Chondrocyte (in vitro differentiated cells): ENCODE measurements around the gene TBXA2R. TPM values are rescaled to one million over a fixed set of nuclear protein-coding genes. Genes with fewer than 3 reads are reported as not detected.

Experiments used
- DNase-seq: peaks from one replicate; pipeline ENCODE4 v3.0.0; 2021; ENCODE audit warnings: mixed read lengths, low spot score
- H3K27ac Mint-ChIP-seq: one replicate; pipeline ENCODE4 v1.8.0; 2021; ENCODE audit warnings: mild to moderate bottlenecking, moderate library complexity, mixed read lengths; ENCODE audit not compliant: unreplicated experiment
- H3K27me3 Mint-ChIP-seq: 2 replicates; pipeline ENCODE4 v1.8.0; 2021; ENCODE audit warnings: low read depth, mixed read lengths
- H3K36me3 Mint-ChIP-seq: 2 replicates; pipeline ENCODE4 v1.8.0; 2021; ENCODE audit warnings: low read depth, mixed read lengths
- H3K4me1 Mint-ChIP-seq: 2 replicates; pipeline ENCODE4 v1.8.0; 2021; ENCODE audit warnings: low read depth, mild to moderate bottlenecking, mixed read lengths
- H3K4me3 Mint-ChIP-seq: one replicate; pipeline ENCODE4 v1.8.0; 2021; ENCODE audit warnings: mild to moderate bottlenecking, moderate library complexity, mixed read lengths; ENCODE audit not compliant: unreplicated experiment
- H3K9me3 Mint-ChIP-seq: 2 replicates; pipeline ENCODE4 v1.8.0; 2021; ENCODE audit warnings: low read depth, mixed read lengths
- total RNA-seq: library from RNA; stranded (reverse); gene quantifications from 3 replicates; pipeline ENCODE4 v1.2.1, GENCODE V29; 2021
- TF ChIP-seq, protein P1 (sequence below): fragments of 200-600 bp; sonication (generic); IDR thresholded peaks from 2 replicates; pipeline ENCODE4 v1.5.0; 2021; ENCODE audit warnings: antibody characterized with exemption, mild to moderate bottlenecking, moderate library complexity

TBXA2R gene
- total RNA-seq, 1 donor from 2014 or later: 5.8 TPM

DNA sequence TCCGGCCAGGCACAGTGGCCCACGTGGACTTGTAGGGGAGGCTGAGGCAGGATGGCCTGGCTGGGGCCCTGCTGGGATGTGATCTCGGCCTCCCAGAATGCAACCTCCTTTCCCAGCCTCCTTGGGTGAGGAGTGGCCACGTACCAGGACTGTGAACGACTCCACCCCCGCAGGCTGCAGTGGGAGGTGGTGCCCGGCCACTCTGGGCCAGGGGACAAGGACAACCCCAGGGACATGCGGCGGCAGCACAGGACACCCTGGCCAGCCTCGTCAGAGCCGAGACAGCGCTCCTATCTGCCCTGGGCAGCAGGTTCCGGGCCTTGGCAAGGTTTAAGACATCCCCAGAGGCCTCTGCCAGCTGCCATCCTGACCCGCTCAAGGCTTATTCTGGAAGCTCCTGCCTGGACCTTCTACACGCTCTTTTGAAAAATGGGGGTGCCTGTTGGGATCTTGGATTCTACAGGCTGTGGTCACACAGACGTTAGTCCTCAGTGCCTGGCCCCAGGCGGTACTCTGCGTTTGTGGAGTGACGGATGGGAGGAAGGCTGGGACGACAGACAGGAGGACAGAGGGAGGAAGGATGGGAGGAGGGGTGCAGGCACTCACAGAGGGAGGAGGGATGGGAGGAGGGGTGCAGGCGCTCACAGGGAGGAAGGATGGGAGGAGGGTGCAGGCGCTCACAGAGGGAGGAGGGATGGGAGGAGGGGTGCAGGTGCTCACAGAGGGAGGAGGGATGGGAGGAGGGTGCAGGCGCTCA is 39.8 kb upstream of the TBXA2R start:
- Mint-ChIP-seq H3K27me3 (no peaks in the 10 kb centered on the region), H3K4me3 (no peak overlapping the region), H3K27ac (no peak overlapping the region), H3K9me3 (no peaks in the 10 kb centered on the region), H3K36me3 (peaks cover 7% of the 10 kb centered on the region), H3K4me1 (no peaks in the 10 kb centered on the region)
- TF ChIP-seq, protein P1, sequence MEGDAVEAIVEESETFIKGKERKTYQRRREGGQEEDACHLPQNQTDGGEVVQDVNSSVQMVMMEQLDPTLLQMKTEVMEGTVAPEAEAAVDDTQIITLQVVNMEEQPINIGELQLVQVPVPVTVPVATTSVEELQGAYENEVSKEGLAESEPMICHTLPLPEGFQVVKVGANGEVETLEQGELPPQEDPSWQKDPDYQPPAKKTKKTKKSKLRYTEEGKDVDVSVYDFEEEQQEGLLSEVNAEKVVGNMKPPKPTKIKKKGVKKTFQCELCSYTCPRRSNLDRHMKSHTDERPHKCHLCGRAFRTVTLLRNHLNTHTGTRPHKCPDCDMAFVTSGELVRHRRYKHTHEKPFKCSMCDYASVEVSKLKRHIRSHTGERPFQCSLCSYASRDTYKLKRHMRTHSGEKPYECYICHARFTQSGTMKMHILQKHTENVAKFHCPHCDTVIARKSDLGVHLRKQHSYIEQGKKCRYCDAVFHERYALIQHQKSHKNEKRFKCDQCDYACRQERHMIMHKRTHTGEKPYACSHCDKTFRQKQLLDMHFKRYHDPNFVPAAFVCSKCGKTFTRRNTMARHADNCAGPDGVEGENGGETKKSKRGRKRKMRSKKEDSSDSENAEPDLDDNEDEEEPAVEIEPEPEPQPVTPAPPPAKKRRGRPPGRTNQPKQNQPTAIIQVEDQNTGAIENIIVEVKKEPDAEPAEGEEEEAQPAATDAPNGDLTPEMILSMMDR: no peak
- DNase-seq: no peak

DNA sequence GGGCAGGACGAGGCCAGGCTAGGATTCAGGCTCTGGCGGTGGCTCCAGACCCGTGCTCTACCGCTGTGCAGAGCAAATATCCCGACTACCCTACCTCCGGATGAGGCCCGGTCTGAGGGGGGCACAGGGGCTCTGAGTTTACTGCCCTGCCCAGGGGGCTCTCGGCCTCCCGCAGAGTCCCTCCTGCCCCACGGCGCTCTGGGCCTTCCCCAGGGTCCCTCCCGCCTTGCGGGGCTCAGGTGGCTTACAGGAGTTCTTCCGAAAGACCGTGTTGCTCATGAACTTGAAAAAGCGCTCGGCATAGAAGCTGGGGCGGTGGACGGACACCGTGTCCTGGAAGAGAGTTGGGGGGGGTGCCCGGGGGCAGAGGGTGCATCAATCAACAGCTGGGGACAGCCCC is 39.1 kb upstream of the TBXA2R start:
- TF ChIP-seq, protein P1: no peak
- H3K4me1 Mint-ChIP-seq: no peaks in the 10 kb centered on the region
- no peak overlapping the region for H3K4me3 Mint-ChIP-seq
- no peaks in the 10 kb centered on the region for H3K27me3 Mint-ChIP-seq
- no peaks in the 10 kb centered on the region for H3K9me3 Mint-ChIP-seq
- no peak for DNase-seq
- no peak overlapping the region for H3K27ac Mint-ChIP-seq
- H3K36me3 Mint-ChIP-seq: peaks cover 4% of the 10 kb centered on the region

DNA sequence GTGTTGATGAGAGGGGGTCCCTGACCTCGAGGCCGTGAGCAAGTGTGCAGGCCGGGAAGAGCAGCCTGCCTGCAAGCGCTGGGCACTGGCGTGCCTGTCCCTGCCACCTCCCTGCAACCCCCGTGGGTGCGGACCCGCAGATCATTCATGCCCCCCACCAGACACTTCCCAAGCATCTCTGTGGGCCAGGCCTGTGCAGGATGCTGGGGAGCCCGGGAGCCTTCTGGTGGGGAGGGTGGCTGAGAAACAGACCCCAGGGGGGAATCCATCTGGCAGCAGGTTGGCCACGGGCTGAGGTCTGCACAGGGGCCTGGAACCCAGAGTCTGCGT is 38.4 kb upstream of the TBXA2R start:
- no peak overlapping the region for H3K27ac Mint-ChIP-seq
- H3K9me3 Mint-ChIP-seq: no peaks in the 10 kb centered on the region
- H3K27me3 Mint-ChIP-seq: no peaks in the 10 kb centered on the region

DNA sequence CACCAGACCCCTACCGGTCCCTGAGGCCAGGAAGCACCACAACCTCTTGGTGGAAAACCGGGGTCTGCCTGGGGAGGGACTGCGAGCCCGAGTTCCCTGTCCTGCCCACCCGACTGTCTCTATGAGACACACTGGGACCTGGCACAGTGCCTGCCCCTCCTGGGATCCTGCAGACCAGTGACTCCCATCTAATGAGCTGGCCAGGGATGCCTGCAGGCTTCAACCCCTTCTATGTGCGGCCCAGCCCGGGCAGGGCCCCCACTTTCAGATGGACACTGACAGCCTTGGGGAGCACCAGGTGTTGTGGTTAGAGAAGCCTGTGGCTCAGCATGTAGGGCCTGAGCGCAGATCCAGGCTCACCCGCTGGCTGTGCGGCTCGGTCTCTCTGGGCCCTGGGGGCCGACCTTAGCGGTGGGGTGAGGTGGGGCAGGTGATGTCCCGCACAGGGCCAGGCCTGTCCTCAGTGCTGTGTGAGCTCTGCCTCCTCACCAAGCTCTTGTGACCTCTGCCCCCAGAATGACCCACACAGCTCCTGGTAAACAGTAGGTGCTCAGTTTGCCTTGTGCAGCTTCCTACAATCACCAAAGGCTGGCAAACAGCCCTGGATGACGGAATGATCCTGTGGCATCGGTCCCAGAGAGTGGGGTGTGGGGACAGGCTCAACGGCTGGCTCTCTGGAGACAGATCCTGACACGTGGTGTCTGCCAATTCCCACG is 37.8 kb upstream of the TBXA2R start:
- Mint-ChIP-seq H3K27me3 (no peaks in the 10 kb centered on the region), H3K9me3 (no peaks in the 10 kb centered on the region), H3K36me3 (peaks cover 8% of the 10 kb centered on the region), H3K4me3 (no peak overlapping the region), H3K4me1 (no peaks in the 10 kb centered on the region), H3K27ac (no peak overlapping the region)
- DNase-seq: no peak
- TF ChIP-seq, protein P1: no peak

More for the DNA sequence above, 38.4 kb upstream of the TBXA2R start:
- no peak for DNase-seq
- H3K4me1 Mint-ChIP-seq: no peaks in the 10 kb centered on the region
- peaks cover 4% of the 10 kb centered on the region for H3K36me3 Mint-ChIP-seq
- no peak overlapping the region for H3K4me3 Mint-ChIP-seq
- TF ChIP-seq, protein P1: no peak

DNA sequence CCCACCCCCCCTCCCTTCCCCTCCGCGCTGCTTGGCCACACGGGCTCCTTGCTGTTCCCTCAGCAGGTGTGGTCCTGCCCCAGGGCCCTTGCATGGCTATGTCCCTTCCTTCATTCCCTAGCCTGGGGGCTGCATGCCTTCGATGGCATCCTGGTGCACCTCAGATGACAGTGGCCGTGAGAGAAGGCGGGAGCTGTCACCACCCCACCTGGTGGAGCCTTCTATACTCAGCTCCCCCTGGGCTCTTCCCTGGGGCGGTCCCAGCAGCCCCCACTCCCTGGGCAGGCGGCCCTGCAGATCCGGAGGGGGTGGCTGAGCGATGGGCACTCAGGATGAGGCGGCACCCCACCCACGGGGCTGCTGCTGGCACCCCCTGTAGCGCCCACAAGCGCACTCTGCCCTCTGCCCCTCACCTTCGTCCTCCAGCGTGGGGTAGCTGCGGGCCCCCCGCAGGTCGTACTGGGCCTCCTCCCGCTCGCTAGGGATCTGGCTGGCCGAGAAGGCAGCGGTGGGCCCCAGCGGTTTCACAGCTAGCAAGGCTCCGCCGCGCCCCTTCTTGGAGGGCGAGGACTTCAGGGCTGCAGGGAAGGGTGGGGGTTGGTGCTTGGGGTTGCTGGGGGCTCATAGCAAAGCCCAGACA is 37.1 kb upstream of the TBXA2R start:
- no peak for DNase-seq
- Mint-ChIP-seq H3K4me3 (no peak overlapping the region), H3K27me3 (no peaks in the 10 kb centered on the region), H3K36me3 (peaks cover 11% of the 10 kb centered on the region), H3K27ac (no peak overlapping the region), H3K9me3 (no peaks in the 10 kb centered on the region), H3K4me1 (no peaks in the 10 kb centered on the region)
- TF ChIP-seq, protein P1: no peak
